ENCODE results near the gene DGKI.

DGKI gene

DNA sequence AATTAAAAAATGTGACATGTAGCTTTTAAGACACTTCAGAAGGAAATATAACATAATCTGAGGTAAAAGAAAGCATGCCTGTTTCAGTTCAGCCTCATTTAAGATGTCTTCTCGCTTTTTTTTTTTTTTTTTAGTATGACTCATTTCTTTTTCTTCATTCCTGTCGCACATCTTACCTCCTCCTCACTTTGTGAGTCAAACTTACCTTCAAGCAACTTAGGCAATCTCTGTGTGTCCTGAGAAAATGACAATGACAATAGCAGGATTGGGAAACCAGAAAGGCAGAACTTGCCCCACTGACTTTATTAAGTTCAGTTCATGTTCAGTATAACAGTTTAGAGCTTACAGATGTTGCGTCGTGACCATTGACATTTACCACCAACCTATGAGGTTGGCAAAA, 511.0 kb downstream of the DGKI start:
- DNase-seq = no peak

GRCh38 chr7:137331378-137331777, 515.4 kb downstream of the DGKI start:
- no peak for DNase-seq

Data from CD4-positive, alpha-beta T cell treated with Interferon gamma for 1 hour (primary cell).